ENCODE measurements around the gene PACRGL.

Gene PACRGL

DNA sequence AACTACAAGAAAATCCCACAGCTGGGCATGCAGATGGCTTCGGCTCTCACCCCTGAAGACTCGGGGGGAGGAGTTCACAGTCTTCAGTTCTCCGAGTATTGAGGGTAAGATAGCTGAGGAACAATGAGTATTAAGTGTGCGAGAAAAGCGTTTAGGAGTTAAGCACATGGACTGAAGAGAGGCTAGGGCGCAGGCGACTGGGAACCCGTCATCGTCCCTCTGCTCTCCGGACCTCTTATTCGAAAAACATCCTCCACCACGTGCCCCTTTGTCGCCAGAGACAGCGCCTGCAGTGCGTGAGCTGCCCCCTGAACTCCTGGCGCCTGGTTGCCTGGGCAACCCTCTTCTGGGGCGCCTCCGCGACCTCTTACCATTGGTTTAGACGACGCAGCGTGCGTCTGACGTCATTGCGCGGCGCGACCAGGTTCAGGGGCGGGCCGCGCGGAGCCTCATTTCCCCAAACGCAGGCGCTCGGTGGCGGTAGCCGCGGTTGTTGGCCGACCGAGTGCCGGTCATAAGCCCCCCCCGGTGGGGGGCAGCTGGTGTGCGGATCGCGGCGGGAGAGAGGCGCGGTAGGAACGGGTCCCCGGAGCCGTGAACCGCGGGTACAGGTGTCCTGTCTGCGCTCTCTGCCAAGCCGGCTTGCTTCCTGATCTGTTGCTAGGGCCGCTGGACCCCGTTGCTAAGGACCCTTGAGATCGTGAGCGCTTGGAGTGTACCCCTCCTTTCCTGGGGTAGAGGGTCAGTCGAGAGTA lies at the start of gene PACRGL:
Gene PACRGL (plus strand): TSS at position 452 of the 755 bp plus-strand sequence. CDS start 4,024 bp downstream, outside the sequence.
- peak; percentile 50 to 76 for DNase-seq

DNA sequence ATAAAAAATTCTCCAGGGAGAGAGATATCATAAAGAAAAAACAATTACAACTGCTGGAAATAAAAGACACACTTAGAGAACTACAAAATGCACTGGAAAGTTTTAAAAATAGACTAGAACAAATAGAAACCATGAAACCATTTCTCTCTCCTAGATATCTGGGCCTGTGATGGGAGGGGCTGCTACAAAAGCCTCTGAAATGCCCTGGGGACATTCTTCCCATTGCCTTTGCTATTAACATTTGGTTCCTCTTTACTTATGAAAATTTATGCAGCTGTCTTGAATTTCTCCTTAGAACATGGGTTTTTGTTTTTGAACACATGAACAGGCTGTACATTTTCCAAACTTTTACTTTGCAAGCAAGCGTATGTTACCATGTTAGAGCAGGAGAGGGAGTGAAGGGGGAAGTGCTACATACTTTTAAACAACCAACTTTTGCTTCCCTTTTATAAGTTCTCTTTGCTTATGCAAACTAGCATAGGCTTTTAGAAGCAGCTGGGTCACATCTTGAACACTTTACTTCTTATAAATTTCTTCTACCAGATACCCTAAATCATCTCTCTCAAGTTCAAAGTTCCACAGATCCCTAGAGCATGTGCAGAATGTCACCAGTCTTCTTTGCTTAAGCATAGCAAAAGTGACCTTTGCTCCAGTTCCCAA lies 47.9 kb upstream of the PACRGL start:
- DNase-seq: no peak

DNA sequence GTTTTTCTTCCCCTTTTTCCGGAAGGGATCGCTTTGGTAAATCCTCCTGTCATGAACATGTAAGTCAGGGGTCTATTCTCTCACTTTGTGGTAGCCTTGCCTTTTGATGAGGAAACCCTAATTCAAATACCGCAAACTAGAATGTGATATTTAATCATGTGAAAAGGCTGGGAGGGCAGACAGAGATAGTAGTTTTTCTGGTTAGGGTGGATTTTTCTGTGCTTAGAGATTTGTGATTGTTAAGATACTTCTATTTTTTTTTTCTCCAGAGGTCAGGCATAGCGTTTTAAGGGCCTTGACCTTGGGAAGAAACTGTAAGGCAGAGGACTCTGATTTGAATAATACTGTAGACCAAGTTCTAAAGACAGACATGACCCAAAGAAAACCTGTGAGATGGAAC lies 41.8 kb upstream of the PACRGL start:
- DNase-seq: no peak

DNA sequence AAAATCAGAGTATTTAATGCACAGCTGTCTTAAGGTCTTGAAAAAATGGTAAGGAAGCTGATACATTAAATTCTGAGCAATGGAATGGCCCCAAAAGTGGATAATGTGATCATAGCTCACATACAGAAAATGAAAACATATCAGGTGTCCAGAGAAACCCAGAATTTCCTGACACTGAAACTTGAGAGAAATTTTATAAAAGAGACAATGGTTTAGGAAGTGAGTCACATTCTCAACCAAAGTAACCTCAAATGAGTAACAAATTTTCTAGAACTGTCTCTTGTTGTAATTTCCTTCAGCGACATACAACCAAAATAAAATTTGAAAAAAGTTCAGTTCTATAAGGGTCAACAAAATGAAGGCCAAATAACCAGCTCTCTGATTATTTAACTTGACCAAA lies 37.4 kb upstream of the PACRGL start:
- DNase-seq: no peak

DNA sequence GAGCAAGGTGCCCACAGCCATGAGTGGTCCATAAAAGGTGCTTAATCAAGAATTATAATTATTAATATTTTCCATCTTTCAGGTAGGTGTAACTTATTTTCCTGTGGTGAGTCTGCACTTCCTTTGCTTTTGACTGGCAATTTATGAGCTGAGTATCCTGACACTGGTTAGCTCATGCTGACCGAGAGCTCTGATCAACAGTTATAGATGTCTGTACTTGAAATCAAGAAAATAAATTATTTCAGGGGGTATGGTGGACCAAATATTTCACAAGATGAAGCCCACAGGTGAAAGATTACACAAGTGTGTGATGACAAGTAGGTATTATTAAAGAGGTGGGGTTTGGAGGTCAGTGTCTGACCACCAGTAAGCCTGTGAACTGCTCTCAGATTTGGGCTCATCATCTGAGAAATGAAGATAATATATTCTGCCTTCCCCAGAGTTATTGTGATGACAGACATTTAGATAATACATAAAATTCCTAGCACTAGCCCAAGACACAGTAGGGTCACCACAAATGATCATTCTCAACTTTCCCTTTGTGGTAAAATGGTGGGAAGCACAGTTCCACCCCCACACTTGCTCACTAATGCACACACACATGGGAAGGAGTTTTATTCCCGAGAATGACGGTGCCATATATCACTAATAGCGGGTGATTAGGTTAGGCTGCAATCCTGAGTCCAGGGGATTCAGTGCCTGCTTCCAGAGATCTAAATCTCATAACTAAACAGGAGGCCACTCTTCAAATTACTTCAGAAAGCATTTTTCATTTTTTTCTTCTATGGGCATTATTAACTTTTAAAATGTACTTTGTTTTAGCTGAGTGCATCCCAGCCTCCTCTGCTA lies 34.0 kb upstream of the PACRGL start:
- no peak for DNase-seq

DNA sequence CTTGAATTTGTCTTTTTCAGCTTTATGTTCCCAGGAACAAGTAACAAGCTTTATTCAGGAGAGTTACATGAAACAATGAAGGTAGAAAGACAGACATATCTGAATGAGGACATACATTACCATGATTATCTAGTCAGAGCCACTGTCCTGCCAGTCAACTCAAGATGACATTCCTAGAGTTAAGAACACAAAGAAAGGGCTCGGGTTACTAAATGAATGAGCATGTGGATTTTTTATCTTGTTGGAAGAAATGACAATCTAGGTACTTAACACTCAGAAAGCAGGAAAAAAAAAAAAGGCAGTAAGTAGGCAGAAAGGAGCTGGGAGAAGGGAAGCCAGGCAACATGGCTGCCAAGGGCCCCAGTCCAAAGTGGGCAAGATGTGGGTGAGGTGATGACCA lies 28.0 kb upstream of the PACRGL start:
- no peak for DNase-seq

DNA sequence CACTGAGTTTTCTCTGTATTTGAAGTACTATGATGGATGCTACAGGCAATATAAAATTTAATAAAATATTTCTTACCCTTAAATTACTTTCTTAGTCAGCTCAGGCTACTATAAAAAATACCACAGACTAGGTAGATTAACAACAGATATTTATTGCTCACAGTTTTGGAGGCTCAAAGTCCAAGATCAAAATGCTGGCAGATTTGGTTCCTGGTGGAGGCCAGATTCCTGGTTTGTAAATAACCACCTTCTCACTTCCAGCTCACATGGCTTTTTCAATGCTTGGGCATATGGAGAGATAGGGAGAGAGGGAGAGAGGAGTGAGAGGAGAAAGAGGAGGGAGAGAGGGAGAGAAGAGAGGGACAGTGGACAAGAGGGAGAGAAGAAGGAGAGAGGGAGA lies 24.5 kb upstream of the PACRGL start:
- no peak for DNase-seq

DNA sequence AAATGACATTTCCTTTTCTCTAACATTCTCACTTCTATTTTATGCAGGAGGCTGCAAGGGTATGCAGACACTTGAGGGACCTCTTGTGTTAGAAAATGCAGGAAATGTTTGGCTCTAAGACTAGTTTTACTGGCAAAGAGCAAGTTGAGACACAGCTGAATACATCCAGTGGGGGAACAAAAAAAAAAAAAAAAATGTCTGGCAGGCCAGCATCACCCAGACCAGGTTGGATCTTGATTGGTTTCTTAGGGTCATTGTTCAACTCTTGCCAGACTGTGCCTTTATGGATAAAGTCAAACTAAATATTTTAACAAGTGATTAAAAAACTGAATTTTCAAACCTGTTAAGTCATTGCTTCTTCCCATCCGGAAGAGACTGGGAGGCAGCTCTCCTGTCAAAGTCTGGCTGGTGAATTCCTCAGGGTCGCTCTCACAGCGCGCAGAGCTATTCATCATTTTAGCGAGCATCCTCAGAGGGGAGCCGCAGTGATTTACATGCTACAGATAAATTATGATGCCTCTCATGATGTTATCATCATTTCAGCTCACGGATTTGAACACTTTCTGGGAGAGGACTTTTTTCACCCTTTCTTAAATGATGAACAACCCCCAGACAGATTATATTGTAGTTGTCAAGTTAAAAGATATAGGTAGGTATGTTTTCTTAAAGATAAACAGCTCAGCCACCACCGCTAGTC lies 23.6 kb upstream of the PACRGL start:
- no peak for DNase-seq

DNA sequence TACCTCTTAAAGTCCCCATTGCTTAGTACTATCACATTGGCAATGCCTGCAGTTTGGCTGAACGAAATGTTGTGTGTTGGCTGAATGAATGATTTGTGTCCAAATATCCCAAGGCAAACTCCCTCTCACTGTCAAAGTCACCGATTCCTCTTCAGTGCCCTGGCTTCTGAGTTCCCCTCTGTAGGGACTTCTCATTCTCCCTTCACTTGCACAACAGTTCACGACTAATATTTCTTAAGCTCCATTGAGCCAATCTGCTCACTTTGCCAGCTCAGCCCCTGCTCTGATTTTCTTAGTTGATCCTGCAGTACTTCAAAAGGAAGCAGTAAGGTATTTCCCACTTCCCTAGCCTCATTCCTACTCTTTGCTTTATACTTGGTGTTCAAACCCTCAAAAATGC lies 21.9 kb upstream of the PACRGL start:
- no peak for DNase-seq

DNA sequence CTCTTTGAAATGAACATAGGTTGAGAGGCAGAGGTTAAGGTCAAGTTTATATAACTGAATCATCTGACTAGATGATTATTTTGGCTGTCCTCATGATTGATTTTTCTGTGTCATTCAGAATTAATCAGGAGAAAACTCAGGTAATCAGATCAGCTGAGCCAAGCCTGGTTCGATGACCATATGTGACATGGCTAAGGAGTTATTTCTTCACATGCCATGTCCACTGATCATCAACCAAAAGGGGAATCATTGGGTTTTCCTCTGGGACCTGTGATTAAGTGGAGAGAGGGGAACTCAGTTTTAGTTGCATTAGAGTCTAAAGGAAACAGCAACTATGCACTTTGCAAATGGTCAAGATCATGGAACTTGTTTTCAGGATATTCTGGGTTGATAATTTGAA lies 20.3 kb upstream of the PACRGL start:
- DNase-seq: no peak

DNA sequence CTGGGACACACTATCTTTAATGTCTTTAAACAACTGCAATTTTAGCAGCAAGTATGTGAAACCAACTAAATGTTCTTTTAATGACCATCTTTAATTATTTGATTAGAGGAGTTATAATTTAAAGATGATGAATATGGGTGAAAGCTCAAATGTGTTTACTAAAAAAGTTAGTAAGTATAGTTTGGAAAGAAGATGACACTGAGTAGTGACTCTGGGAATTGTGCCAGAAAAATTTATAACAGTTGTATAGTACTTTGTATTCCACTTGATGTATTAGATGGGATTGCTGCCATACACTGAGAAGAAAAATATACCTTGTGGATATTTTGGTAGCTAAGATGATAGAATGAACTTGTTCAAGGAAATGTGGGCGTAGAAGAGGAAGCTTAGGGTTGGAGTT lies 19.5 kb upstream of the PACRGL start:
- DNase-seq: no peak

DNA sequence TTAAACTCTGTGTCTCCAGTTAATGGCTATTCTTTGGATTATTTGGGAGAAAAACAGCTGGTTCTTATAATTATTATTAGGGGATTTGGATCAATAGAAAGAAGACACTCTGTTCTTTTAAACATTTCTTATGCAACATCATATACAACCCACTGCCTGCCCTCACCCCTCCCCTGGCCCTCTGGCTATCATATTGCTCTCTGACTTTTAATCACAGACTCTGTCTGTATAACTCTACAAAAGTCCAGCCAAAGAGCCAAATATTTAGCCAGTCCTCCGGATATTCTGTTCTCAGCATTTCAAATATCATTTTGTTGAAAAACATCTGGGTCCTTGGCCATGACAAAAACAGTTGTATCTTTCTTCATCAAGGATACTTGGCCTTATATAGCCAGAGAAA lies 19.0 kb upstream of the PACRGL start:
- no peak for DNase-seq

DNA sequence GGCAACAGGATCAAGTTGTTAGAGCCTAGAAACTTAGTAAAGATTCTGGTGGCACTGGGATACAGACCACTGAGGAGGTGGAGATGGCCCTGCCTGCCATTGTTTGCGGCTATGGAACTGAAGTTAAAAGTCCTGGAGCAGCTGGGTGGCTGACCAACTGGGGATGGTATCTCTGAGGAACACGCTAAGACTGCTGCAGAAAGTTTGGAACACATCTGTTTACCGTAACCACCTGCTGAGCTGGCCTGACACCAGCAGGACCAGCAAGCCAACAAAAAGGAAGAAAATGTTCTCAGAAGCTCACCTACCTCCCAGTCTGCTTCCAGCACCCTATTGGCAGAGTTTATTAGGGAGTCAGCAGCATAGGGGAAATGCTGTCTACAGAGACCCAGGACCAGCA lies 17.4 kb upstream of the PACRGL start:
- no peak for DNase-seq

DNA sequence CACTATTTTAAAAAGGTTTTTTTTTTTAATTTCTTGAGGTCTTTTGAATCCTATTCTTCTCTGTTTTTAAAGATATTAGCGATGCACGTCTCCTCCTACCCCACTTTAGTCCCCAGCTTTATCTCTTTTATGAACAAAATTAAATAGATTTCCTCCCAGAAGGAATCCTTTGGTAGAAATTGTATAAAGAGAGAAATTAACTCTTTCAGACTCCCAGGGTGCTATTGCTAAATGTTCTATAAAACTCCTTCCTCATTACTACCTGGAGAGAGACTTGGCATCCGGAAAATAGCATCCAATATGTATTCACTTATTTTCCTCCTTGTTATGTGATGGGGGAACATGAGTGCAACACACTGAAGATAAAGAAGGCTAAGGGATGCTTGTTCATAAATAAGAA lies 16.5 kb upstream of the PACRGL start:
- DNase-seq: no peak

DNA sequence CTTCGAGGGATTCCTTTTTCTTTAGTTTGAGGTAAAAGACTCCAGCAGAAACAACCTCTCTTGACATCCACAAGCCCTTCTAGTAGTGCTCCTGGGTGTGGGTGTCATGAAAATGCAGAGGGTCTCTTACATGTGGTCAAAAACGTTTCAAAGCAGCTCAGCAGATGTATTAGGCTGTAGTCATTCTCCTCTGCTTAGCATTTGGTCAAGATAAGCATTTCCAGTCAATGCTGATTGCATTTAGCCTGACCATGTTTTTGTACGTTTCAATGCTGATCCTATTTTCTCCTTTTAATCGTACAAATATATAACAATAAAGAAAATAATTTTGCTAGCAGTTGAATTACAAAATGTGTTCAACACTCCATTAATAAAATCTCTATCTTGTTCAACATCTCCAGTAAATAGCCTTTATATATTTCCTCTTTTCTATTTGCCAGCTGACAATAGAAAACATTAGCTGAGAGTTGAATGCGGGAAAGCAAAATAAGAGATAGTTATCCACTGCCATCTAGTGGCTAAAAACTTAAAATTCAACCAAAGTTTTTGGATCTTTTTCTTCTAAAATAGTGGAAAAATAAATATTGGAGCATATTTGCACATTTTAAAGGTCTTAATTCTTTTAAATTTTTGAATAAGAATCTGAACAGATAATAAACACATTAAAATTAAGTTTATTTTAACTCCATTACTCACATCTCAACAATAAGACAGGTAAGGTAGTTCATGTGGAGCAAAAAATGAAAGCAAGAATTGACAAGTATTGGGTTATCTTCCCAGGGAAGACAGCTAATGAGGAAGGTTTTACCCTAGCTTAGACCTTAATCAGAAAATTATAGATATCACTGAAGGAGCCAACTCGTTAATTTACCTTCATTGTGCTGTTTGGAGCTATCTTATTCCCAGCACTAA lies 15.2 kb upstream of the PACRGL start:
- no peak for DNase-seq

DNA sequence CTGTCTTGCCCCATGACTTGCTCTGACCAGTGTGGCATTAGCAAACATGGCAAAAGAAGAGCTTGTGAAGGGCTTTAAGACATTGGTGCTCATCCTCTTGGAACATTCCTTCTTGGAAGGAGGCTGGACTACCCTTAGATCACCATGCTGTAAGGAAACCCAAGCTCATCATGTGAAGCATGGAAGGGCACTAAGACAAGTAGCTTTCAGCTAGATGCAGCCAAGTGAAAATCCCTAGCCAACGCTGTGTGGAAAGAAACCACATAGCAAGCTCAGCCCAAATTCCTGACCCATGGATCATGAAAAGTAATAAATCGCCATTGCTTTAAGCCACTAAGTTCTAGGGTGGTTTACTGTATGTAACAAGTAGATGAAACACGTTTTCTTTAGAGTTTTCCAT lies 12.4 kb upstream of the PACRGL start:
- no peak for DNase-seq

DNA sequence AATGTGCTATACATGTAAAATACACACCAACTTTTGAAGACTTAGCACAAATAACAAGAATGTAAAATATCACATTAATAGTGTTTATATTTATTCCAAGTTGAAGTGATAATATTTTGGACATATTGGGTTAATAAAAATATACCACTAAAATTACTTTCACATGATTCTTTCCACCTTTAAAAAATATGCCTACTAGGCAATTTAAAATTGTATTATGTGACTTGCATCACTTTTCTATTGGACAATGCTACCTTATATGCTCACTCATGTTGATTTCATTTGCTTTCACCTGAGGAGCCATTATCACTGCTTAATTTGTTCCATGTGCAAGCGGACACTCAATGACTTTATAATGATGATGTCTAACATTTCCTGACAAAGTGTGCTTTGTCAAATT lies 3.4 kb upstream of the PACRGL start:
- no peak for DNase-seq

DNA sequence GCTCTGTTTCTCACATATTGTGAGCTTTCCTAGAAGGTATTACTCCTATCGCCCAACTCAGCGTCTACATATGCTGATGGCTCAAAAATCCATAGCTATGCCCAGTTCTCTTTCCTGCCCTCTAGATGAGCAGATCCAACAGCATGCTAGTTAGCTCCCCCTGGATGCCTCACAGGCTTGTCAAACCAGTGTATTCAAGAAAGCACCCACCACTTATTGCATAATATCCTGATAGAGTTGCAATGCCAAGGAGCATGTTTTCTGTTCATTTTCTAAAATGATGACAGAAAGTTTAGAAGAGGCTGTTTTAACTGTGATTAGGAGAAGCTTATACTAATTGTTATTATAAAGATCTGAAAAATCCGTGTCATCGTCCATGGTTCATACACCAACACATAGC lies 1.9 kb upstream of the PACRGL start:
- DNase-seq: no peak

DNA sequence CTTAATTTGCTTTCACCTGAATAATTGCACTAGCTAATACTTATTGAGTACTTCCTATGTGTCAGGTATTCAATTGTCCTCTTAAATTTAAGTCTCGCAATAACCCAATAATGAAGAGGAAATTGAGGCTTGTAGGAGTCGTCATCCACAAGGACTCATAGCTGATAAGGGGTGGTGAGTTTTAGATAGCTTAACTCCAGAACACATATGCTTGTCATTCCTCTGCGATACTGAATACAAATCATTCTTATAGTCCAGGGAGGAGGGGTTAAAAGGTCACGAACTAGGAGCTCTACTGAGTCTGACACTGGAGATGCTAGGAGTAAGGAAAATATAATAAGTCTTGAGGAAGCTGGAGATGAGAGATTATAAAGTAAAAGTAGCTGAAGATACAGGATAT lies 1.4 kb upstream of the PACRGL start:
- no peak for DNase-seq

DNA sequence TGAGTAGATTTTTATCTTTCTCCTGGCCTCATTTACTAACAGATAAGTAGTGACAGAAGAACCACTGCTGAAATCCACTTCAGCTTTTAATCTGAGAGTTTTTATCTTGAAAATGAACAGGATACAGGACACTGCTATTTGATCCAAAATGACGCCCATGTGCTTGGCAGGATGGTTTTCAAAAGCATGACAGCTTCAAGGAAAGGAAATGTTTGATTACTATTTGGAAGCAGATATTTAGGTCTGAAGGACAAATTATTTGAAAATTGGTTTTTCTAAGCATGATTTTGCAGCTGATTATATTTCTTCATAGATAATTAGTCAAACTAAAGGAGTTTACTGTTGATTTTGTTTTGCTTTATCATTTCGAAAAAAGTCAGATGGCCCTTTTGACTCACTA lies 11.1 kb downstream of the PACRGL start:
- no peak for DNase-seq

DNA sequence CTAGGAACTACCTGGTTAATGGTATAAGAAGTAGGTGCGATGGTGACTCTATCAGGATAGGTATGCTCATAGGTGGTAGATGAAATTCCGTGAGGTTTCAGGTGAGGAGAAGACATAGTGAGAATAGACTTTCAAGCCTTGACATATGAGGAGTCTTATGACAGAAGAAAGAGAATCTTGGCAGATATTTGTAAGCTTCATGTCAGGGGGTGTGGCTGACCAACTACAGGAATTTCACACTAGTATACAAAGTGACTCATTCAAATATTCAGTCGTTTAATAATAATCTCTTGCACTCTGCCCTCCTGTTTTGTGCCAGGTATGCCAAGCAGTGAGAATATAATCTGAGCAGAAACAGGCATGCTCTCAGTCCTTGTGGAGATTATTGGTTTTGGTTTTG lies 22.8 kb downstream of the PACRGL start:
- no peak for DNase-seq

DNA sequence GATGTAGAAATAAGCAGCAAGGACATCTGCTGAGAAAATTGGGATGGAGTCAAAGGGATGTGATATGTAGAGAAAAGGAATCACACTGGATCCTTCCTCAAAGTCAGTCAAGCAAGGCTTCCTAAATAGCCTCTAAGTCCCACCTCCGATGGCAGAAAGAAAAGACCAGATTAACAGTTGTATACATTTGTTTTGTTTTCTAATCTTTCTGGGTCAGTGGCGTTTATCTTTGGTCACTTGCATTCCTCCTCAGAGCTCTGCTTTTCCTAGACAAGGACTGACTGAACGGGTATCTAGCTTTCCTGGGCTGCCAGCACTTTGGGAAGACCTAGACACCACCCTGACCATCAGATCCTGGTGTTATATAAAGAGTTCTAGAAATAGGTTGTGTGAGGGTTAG lies 23.2 kb downstream of the PACRGL start:
- DNase-seq: no peak

All from cerebellar nuclear complex (tissue), 1 donor.